ENCODE data around the gene CASZ1.

Gene CASZ1

DNA sequence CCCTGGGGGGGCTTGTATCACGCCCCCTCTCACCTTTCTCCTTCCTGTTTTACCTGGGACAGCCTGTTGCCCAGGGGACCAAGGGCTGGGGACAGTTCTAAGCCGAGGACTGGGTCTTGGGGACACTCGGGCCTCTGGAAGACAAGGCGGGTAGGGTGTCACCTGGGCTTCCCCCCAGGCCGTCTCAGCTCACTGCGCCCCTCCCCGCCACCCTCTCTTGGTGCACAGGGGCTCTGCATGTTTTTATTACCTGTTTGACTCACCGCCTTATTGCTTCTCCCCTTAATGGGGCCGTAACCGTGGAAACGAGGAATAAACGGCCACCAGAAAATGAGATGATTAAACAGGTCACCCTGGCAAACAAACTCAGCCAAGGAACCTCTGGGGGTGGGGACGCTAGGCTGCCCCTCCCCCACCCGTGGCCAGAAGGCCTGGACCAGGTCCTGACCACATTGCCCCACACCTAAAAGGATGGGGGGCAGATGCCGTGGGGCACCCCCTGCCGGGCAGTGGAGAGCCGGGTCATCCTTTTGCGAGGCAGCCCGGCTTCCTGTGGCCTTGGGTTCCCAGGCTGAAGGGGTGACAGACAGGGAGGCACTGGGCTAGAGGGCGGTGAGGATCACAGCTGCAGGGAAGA lies 109.9 kb downstream of the CASZ1 start:
- WGBS: 63% methylated on average over 20 of the region's 20 CpGs

DNA sequence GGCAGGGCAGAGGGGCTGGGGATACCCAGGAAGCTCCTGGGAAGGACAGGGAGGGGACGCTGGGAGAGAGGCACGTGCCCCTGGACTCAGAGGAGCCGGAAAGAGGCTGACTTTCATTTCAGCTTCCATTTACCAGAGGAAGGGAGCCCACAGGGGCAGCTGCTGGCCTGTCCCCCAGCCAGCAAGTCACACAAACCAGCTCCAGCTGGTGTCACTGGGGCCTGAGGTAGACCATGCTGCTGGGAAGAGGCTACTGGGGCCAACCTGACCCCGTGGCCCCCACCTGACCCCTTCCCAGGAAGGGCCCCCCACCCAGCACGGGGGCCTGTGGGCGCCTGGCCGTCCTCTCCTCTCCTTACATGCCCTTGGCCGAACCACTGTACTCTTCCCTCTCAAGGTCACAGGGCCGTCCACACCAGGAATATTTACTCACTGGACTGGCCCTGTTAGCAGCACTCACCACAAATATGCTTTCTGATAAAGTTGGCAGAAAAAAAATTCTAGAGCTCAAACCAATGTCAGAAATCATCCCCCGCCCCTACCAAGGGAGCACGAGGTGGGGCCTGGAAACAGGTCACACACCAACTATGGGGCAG lies 110.5 kb downstream of the CASZ1 start:
- H3K4me3 ChIP-seq (ENCODE audit: insufficient read depth in 1 of 2, low read depth in 1 of 2, low read length in 2 of 2): no peak overlapping the region
- no peak overlapping the region for H2AFZ ChIP-seq (ENCODE audit: low read depth, low read length)
- H3K23ac ChIP-seq (ENCODE audit: low read length in 2 of 2): no peak overlapping the region
- H4K8ac ChIP-seq (ENCODE audit: low read length): peak overlapping the region; percentile 43
- H3K9me3 ChIP-seq (ENCODE audit: control insufficient read depth, low read length): no peaks in the 10 kb centered on the region
- H3K9ac ChIP-seq (ENCODE audit: low read length): no peak overlapping the region
- no peak overlapping the region for H2AK5ac ChIP-seq (ENCODE audit: low read length, severe bottlenecking)
- H2BK12ac ChIP-seq (ENCODE audit: low read length in 2 of 2): peak overlapping the region; percentile 42 to 96
- H4K91ac ChIP-seq (ENCODE audit: low read length): peak overlapping the region; percentile 88
- H3K14ac ChIP-seq (ENCODE audit: low read length in 2 of 2): peak overlapping the region in 1 of 2 experiments; percentile 61
- peak overlapping the region; percentile 70 for H2BK15ac ChIP-seq (ENCODE audit: low read depth, poor library complexity, severe bottlenecking)
- no peak overlapping the region for H3K4me2 ChIP-seq (ENCODE audit: low read length, poor library complexity, severe bottlenecking)
- H3K4me1 ChIP-seq (ENCODE audit: control insufficient read depth, insufficient read depth, low read depth, low read length): peaks cover 13% of the 10 kb centered on the region
- no peaks in the 10 kb centered on the region for H3K79me1 ChIP-seq (replicated peaks; ENCODE audit: low read length, poor library complexity, severe bottlenecking)
- peaks cover 7 to 65% of the 10 kb centered on the region in 2 experiments for H3K27me3 ChIP-seq (ENCODE audit: control insufficient read depth in 1 of 2, insufficient read depth in 1 of 2, low read length in 2 of 2)
- WGBS: 54% methylated on average over 10 of the region's 11 CpGs
- H2BK120ac ChIP-seq (ENCODE audit: low read depth, low read length): peak overlapping the region; percentile 56
- H3K4ac ChIP-seq (ENCODE audit: low read depth in 1 of 2, low read length in 2 of 2): peak overlapping the region; percentile 10 to 31
- H3K27ac ChIP-seq (ENCODE audit: low read length, poor library complexity, severe bottlenecking): no peak overlapping the region
- DNase-seq: peak; percentile 65
- peak overlapping the region; percentile 65 to 82 for H3K18ac ChIP-seq (ENCODE audit: low read depth in 1 of 2, low read length in 2 of 2)
- H2BK5ac ChIP-seq (ENCODE audit: low read depth, low read length, poor library complexity, severe bottlenecking): no peak overlapping the region
- H3K36me3 ChIP-seq (ENCODE audit: control insufficient read depth in 1 of 2, insufficient read depth in 2 of 2, low read depth in 1 of 2, low read length in 2 of 2): no peaks in the 10 kb centered on the region

More for the DNA sequence above, 109.9 kb downstream of the CASZ1 start:
- peaks cover 13% of the 10 kb centered on the region for H3K4me1 ChIP-seq (ENCODE audit: control insufficient read depth, insufficient read depth, low read depth, low read length)
- peak overlapping the region; percentile 14 for H4K91ac ChIP-seq (ENCODE audit: low read length)
- H2BK12ac ChIP-seq (ENCODE audit: low read length in 2 of 2): peak overlapping the region; percentile 44 to 96
- H3K27me3 ChIP-seq (ENCODE audit: control insufficient read depth in 1 of 2, insufficient read depth in 1 of 2, low read length in 2 of 2): peaks cover 7 to 59% of the 10 kb centered on the region in 2 experiments
- H3K23ac ChIP-seq (ENCODE audit: low read length in 2 of 2): no peak overlapping the region
- H2AFZ ChIP-seq (ENCODE audit: low read depth, low read length): no peak overlapping the region
- DNase-seq: no peak
- H3K4me3 ChIP-seq (ENCODE audit: insufficient read depth in 1 of 2, low read depth in 1 of 2, low read length in 2 of 2): no peak overlapping the region
- no peak overlapping the region for H3K4me2 ChIP-seq (ENCODE audit: low read length, poor library complexity, severe bottlenecking)
- no peak overlapping the region for H2AK5ac ChIP-seq (ENCODE audit: low read length, severe bottlenecking)
- H3K79me1 ChIP-seq (replicated peaks; ENCODE audit: low read length, poor library complexity, severe bottlenecking): no peaks in the 10 kb centered on the region
- H4K8ac ChIP-seq (ENCODE audit: low read length): peak overlapping the region; percentile 52
- H3K14ac ChIP-seq (ENCODE audit: low read length in 2 of 2): peak overlapping the region in 1 of 2 experiments; percentile 49
- no peaks in the 10 kb centered on the region for H3K9me3 ChIP-seq (ENCODE audit: control insufficient read depth, low read length)
- no peaks in the 10 kb centered on the region for H3K36me3 ChIP-seq (ENCODE audit: control insufficient read depth in 1 of 2, insufficient read depth in 2 of 2, low read depth in 1 of 2, low read length in 2 of 2)
- peak overlapping the region; percentile 50 for H2BK15ac ChIP-seq (ENCODE audit: low read depth, poor library complexity, severe bottlenecking)
- H3K9ac ChIP-seq (ENCODE audit: low read length): no peak overlapping the region
- no peak overlapping the region for H2BK5ac ChIP-seq (ENCODE audit: low read depth, low read length, poor library complexity, severe bottlenecking)
- no peak overlapping the region for H3K27ac ChIP-seq (ENCODE audit: low read length, poor library complexity, severe bottlenecking)
- peak overlapping the region in 1 of 2 experiments; percentile 54 for H3K4ac ChIP-seq (ENCODE audit: low read depth in 1 of 2, low read length in 2 of 2)
- H2BK120ac ChIP-seq (ENCODE audit: low read depth, low read length): peak overlapping the region; percentile 56
- peak overlapping the region; percentile 59 to 82 for H3K18ac ChIP-seq (ENCODE audit: low read depth in 1 of 2, low read length in 2 of 2)

DNA sequence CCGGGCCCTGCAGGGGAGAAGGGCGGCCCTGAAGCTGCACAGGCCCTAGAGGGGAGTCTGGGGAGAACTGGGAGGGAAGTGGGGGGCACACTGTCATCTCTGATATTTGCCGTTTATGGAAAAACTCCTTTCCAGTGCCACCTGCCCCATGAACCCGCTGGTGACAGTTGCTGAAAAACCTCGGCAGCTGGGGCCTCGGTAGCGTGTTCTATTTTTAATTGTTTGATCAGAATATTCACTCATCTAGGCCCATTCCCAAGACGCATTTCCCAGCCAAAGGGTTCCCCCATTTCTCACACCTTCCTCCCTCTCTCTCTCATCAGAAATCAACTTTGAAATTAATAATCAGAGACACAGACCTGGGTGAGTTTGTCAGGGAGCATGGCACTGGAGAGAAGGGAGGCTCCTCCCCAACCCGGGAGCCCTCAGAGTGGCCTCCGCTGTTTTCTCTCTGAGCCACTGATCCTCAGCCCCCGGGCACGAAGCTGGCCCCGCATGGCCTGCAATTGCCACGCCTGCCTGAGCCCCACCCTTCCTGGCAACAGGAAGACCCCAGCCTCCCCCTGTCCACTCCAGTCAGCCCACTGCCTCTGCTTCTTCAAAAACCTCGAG lies 111.1 kb downstream of the CASZ1 start:
- 92% methylated on average over 15 of the region's 15 CpGs for WGBS
- Histone ChIP-seq H3K4me1 (ENCODE audit: control insufficient read depth, insufficient read depth, low read depth, low read length) (peaks cover 16% of the 10 kb centered on the region), H4K8ac (ENCODE audit: low read length) (peak overlapping the region; percentile 43)

DNA sequence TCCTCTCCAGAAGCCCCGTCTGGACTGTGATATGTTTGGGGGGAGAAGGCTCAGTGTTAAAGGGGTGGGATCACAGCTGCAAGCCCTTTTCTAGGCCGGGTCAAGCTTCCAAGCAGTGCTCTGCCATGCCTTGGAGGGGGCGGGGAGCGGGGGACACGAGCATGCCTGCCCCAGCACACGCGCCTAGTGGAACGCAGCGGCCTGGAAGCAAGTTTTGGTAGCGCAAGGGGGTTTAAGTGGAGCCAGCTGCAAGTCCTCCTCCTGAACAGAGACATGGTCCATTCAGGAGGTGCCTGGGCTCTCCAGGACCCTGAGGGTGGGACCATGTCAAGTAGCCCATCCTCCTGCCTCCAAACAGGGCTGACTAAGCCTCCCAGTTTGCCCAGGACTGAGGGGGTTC lies 112.2 kb downstream of the CASZ1 start:
- H3K9ac ChIP-seq (ENCODE audit: low read length): no peak overlapping the region
- 79% methylated on average over 10 of the region's 10 CpGs for WGBS

More for the DNA sequence above, 111.1 kb downstream of the CASZ1 start:
- Histone ChIP-seq H3K18ac (ENCODE audit: low read depth in 1 of 2, low read length in 2 of 2) (peak overlapping the region; percentile 65 to 69), H3K27ac (ENCODE audit: low read length, poor library complexity, severe bottlenecking) (no peak overlapping the region), H3K9me3 (ENCODE audit: control insufficient read depth, low read length) (no peaks in the 10 kb centered on the region), H3K14ac (ENCODE audit: low read length in 2 of 2) (peak overlapping the region in 1 of 2 experiments; percentile 61), H2AFZ (ENCODE audit: low read depth, low read length) (no peak overlapping the region), H3K27me3 (ENCODE audit: control insufficient read depth in 1 of 2, insufficient read depth in 1 of 2, low read length in 2 of 2) (peaks cover 7 to 65% of the 10 kb centered on the region in 2 experiments), H4K91ac (ENCODE audit: low read length) (peak overlapping the region; percentile 88), H3K4me2 (ENCODE audit: low read length, poor library complexity, severe bottlenecking) (no peak overlapping the region), H3K9ac (ENCODE audit: low read length) (no peak overlapping the region), H3K4me3 (ENCODE audit: insufficient read depth in 1 of 2, low read depth in 1 of 2, low read length in 2 of 2) (no peak overlapping the region), H3K79me1 (replicated peaks; ENCODE audit: low read length, poor library complexity, severe bottlenecking) (no peaks in the 10 kb centered on the region), H3K23ac (ENCODE audit: low read length in 2 of 2) (no peak overlapping the region), H2BK12ac (ENCODE audit: low read length in 2 of 2) (peak overlapping the region; percentile 42 to 91), H2BK15ac (ENCODE audit: low read depth, poor library complexity, severe bottlenecking) (peak overlapping the region; percentile 73), H2BK5ac (ENCODE audit: low read depth, low read length, poor library complexity, severe bottlenecking) (no peak overlapping the region), H3K4ac (ENCODE audit: low read depth in 1 of 2, low read length in 2 of 2) (peak overlapping the region in 1 of 2 experiments; percentile 31), H2AK5ac (ENCODE audit: low read length, severe bottlenecking) (no peak overlapping the region), H2BK120ac (ENCODE audit: low read depth, low read length) (peak overlapping the region; percentile 42), H3K36me3 (ENCODE audit: control insufficient read depth in 1 of 2, insufficient read depth in 2 of 2, low read depth in 1 of 2, low read length in 2 of 2) (no peaks in the 10 kb centered on the region)
- DNase-seq: no peak

More for the DNA sequence above, 112.2 kb downstream of the CASZ1 start:
- no peak overlapping the region for H3K4me3 ChIP-seq (ENCODE audit: insufficient read depth in 1 of 2, low read depth in 1 of 2, low read length in 2 of 2)
- H2AK5ac ChIP-seq (ENCODE audit: low read length, severe bottlenecking): no peak overlapping the region
- peak overlapping the region in 1 of 2 experiments; percentile 41 for H3K14ac ChIP-seq (ENCODE audit: low read length in 2 of 2)
- no peaks in the 10 kb centered on the region for H3K79me1 ChIP-seq (replicated peaks; ENCODE audit: low read length, poor library complexity, severe bottlenecking)
- H3K4me2 ChIP-seq (ENCODE audit: low read length, poor library complexity, severe bottlenecking): no peak overlapping the region
- H2BK12ac ChIP-seq (ENCODE audit: low read length in 2 of 2): peak overlapping the region in 1 of 2 experiments; percentile 17
- H3K36me3 ChIP-seq (ENCODE audit: control insufficient read depth in 1 of 2, insufficient read depth in 2 of 2, low read depth in 1 of 2, low read length in 2 of 2): no peaks in the 10 kb centered on the region
- peaks cover 7 to 73% of the 10 kb centered on the region in 2 experiments for H3K27me3 ChIP-seq (ENCODE audit: control insufficient read depth in 1 of 2, insufficient read depth in 1 of 2, low read length in 2 of 2)
- no peak overlapping the region for H2AFZ ChIP-seq (ENCODE audit: low read depth, low read length)
- peaks cover 19% of the 10 kb centered on the region for H3K4me1 ChIP-seq (ENCODE audit: control insufficient read depth, insufficient read depth, low read depth, low read length)
- peak overlapping the region in 1 of 2 experiments; percentile 24 for H3K4ac ChIP-seq (ENCODE audit: low read depth in 1 of 2, low read length in 2 of 2)
- DNase-seq: no peak
- H2BK120ac ChIP-seq (ENCODE audit: low read depth, low read length): no peak overlapping the region
- no peak overlapping the region for H3K27ac ChIP-seq (ENCODE audit: low read length, poor library complexity, severe bottlenecking)
- H2BK5ac ChIP-seq (ENCODE audit: low read depth, low read length, poor library complexity, severe bottlenecking): no peak overlapping the region
- no peak overlapping the region for H2BK15ac ChIP-seq (ENCODE audit: low read depth, poor library complexity, severe bottlenecking)
- H4K91ac ChIP-seq (ENCODE audit: low read length): peak overlapping the region; percentile 28
- H3K23ac ChIP-seq (ENCODE audit: low read length in 2 of 2): no peak overlapping the region
- H3K9me3 ChIP-seq (ENCODE audit: control insufficient read depth, low read length): no peaks in the 10 kb centered on the region
- H3K18ac ChIP-seq (ENCODE audit: low read depth in 1 of 2, low read length in 2 of 2): peak overlapping the region; percentile 28 to 31
- H4K8ac ChIP-seq (ENCODE audit: low read length): peak overlapping the region; percentile 25

Data from mesenchymal stem cell (in vitro differentiated cells and primary cell).